ENCODE data around the gene ARSD. TPM values are rescaled to one million over a fixed set of nuclear protein-coding genes. Genes with fewer than 3 reads are reported as not detected.
"Not testable (repeated sequence)": the region's sequence is repeated elsewhere in the genome, so short reads cannot be mapped to it uniquely, and the experiment has no call there.

ARSD gene
- total and polyA plus RNA-seq, 2 of the 8 experiments (the other 6 are each of a cell fraction or from before 2014, with no cell fraction given): 1.8 to 3.2 TPM

GRCh38 chrX:2928583-2929434 is at the start of gene ARSD (continued):
- TF ChIP-seq E2F6 (IDR thresholded peaks at IDR 0.05) (no peak), TBP (IDR thresholded peaks at IDR 0.05; ENCODE audit: low read depth, low read length) (peak; percentile 18; the same call in 1 of the 2 replicates)

- H3K56ac ChIP-seq (replicated peaks; ENCODE audit: insufficient read length, low read depth, low read length); CTCF ChIA-PET (ENCODE audit: partially characterized antibody); H3K9ac ChIP-seq (replicated peaks in 1 of 4; ENCODE audit: extremely low read depth in 1 of 4, low read depth in 3 of 4, low read length in 3 of 4); H2BK5ac ChIP-seq (ENCODE audit: low read depth, low read length); H2AK5ac ChIP-seq (ENCODE audit: low read depth, low read length); H3K18ac ChIP-seq (ENCODE audit: extremely low read depth, low read length); H2BK20ac ChIP-seq (ENCODE audit: low read length); H3K4me1 ChIP-seq (replicated peaks in 1 of 4; ENCODE audit: control insufficient read depth in 3 of 4, insufficient read depth in 4 of 4, low read length in 3 of 4); H4K5ac ChIP-seq (ENCODE audit: insufficient read length, low read depth, low read length); H3K9me3 ChIP-seq (ENCODE audit: insufficient read depth in 2 of 2, low read depth in 1 of 2, low read length in 1 of 2); H3K4ac ChIP-seq (replicated peaks; ENCODE audit: insufficient read length, low read depth, low read length); H4K20me1 ChIP-seq (replicated peaks in 1 of 2; ENCODE audit: control insufficient read depth in 1 of 2, insufficient read depth in 2 of 2, low read length in 2 of 2); H2AFZ ChIP-seq (ENCODE audit: low read length); H2BK15ac ChIP-seq (ENCODE audit: low read length); H2BK12ac ChIP-seq (ENCODE audit: low read depth, low read length); FAIRE-seq; H3K23me2 ChIP-seq (ENCODE audit: low read depth, low read length); H4K91ac ChIP-seq (replicated peaks; ENCODE audit: insufficient read length, low read length); H3K27me3 ChIP-seq (replicated peaks in 1 of 4; ENCODE audit: control insufficient read depth in 3 of 4, extremely low read depth in 1 of 4, insufficient read depth in 3 of 4, low read length in 3 of 4); H3K36me3 ChIP-seq (ENCODE audit: control insufficient read depth in 2 of 4, insufficient read depth in 4 of 4, low read length in 3 of 4); DNase-seq (ENCODE audit: low read depth in 1 of 2, low spot score in 2 of 2); H3K27ac ChIP-seq (ENCODE audit: low read depth, low read length); H4K8ac ChIP-seq (ENCODE audit: extremely low read depth, insufficient read depth, low read length); POLR2A ChIA-PET (ENCODE audit: partially characterized antibody); H2BK120ac ChIP-seq (replicated peaks; ENCODE audit: low read depth, low read length); H3K4me3 ChIP-seq (ENCODE audit: extremely low read depth in 1 of 4, insufficient read depth in 2 of 4, low read depth in 3 of 4, low read length in 4 of 4); H3K79me1 ChIP-seq (ENCODE audit: low read depth, low read length); H3K23ac ChIP-seq (ENCODE audit: insufficient read length); H3K4me2 ChIP-seq (ENCODE audit: insufficient read depth in 1 of 2, low read depth in 2 of 2, low read length in 2 of 2); H3K14ac ChIP-seq (ENCODE audit: insufficient read length); H3K79me2 ChIP-seq (ENCODE audit: control insufficient read depth in 1 of 2, insufficient read depth in 2 of 2, low read length in 2 of 2): not testable (repeated sequence)
- WGBS, 2 experiments (ENCODE audit: extremely low coverage in 1 of 2, insufficient coverage in 1 of 2, insufficient read length in 1 of 2, insufficient replicate concordance in 2 of 2, low coverage in 1 of 2, low lambda C conversion rate in 2 of 2, missing lambda C conversion rate in 1 of 2): 93% methylated on average over 4 of the region's 4 CpGs; no CpG with 5 or more reads in 1 of the 2 experiments
Observed at GRCh38 chrX:2978639-2979038, 49.5 kb upstream of the ARSD start.
